Measurements from ENCODE around the gene MSRB2.

DNA sequence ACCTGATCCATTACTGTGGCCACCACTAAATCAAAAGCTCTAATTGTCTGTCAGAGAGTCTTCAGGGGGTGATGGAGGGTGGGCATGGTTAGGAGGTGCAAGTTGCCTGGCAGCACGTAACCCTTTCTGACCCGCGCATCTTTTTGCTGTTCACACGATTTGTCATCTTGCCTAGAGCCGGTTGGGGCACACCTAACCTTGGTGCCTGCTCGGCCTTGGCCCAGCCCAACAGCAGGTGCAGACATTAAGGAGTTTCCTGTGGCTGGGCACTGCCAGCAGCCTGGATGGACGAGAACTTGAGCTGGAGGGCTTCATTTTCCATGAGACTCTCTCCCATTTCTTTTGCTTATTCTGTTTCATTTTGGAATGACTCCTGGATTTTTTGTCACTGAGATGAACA is 55.7 kb downstream of the MSRB2 start:
- TF ChIP-seq, protein P1, sequence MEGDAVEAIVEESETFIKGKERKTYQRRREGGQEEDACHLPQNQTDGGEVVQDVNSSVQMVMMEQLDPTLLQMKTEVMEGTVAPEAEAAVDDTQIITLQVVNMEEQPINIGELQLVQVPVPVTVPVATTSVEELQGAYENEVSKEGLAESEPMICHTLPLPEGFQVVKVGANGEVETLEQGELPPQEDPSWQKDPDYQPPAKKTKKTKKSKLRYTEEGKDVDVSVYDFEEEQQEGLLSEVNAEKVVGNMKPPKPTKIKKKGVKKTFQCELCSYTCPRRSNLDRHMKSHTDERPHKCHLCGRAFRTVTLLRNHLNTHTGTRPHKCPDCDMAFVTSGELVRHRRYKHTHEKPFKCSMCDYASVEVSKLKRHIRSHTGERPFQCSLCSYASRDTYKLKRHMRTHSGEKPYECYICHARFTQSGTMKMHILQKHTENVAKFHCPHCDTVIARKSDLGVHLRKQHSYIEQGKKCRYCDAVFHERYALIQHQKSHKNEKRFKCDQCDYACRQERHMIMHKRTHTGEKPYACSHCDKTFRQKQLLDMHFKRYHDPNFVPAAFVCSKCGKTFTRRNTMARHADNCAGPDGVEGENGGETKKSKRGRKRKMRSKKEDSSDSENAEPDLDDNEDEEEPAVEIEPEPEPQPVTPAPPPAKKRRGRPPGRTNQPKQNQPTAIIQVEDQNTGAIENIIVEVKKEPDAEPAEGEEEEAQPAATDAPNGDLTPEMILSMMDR (IDR thresholded peaks at IDR 0.05) = no peak
- no peak for TF ChIP-seq POLR2A (IDR thresholded peaks at IDR 0.05)

Data from Peyer's patch (tissue), 4 donors.